ENCODE data around the gene SLFN14. TPM values are rescaled to one million over a fixed set of nuclear protein-coding genes. Genes with fewer than 3 reads are reported as not detected.
"Not testable (repeated sequence)": the region's sequence is repeated elsewhere in the genome, so short reads cannot be mapped to it uniquely, and the experiment has no call there.

SLFN14 gene
- total RNA-seq, 3 donors from 2014 or later (not counting 1 experiment from before 2014, with no cell fraction given): 0.35 to 0.47 TPM; not detected in 1

DNA sequence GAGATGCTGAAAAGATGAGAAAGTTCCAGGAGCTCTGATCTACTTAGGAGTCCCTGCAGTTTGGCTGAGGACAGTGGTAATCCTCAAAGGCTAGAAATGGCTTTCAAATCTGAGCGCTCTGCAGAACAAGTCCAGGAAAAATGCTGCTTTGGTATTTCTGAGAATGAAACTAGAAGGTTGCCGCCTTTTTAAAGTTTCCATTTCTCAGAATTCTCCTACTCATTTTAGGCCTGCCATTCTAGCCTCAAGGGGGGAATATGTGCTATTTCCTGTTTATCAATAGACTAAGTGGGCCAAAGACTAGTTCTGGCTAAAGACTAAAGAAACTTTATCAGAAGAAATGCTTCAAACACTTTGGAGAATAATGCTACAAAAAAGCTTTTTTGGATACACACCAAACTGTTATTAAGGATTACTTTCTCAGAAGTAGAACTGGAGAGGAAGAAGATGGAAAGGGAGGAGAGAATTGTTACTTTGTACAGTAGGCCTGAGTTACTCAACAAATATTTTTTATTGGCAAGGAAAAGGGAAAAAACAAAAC is 22.9 kb downstream of the SLFN14 start, which contains the start of gene SLFN12L:
SLFN12L (minus strand) TSS at position 78 of the 541 bp plus-strand sequence. CDS start 15,314 bp downstream, outside the sequence.
- DNase-seq (peak in 1 of 2 donors; percentile 63), ATAC-seq (peak in 2 of 3 donors; percentile 5 to 8)
- Mint-ChIP-seq H3K9me3 (no peaks in the 10 kb centered on the region), H3K27me3 (ENCODE audit: low read depth in 2 of 2) (no peaks in the 10 kb centered on the region), H3K36me3 (no peaks in the 10 kb centered on the region), H3K27ac (peak within 1 kb of the TSS; percentile 84 to 88), H3K4me1 (peaks cover 62 to 73% of the 10 kb centered on the region in 2 donors), H3K4me3 (peak within 1 kb of the TSS; percentile 90)
- Histone ChIP-seq H3K36me3 (ENCODE audit: control insufficient read depth, insufficient read depth, low read length) (no peaks in the 10 kb centered on the region), H3K4me3 (ENCODE audit: low read length) (peak within 1 kb of the TSS; percentile 57), H3K27ac (ENCODE audit: low read length) (peak within 1 kb of the TSS; percentile 90), H3K27me3 (ENCODE audit: control insufficient read depth, insufficient read depth, low read length) (no peaks in the 10 kb centered on the region), H3K9me3 (ENCODE audit: control insufficient read depth, insufficient read depth, low read length) (no peaks in the 10 kb centered on the region), H3K4me1 (ENCODE audit: control insufficient read depth, insufficient read depth, low read length) (peaks cover 46% of the 10 kb centered on the region)
- TF ChIP-seq, protein P1, sequence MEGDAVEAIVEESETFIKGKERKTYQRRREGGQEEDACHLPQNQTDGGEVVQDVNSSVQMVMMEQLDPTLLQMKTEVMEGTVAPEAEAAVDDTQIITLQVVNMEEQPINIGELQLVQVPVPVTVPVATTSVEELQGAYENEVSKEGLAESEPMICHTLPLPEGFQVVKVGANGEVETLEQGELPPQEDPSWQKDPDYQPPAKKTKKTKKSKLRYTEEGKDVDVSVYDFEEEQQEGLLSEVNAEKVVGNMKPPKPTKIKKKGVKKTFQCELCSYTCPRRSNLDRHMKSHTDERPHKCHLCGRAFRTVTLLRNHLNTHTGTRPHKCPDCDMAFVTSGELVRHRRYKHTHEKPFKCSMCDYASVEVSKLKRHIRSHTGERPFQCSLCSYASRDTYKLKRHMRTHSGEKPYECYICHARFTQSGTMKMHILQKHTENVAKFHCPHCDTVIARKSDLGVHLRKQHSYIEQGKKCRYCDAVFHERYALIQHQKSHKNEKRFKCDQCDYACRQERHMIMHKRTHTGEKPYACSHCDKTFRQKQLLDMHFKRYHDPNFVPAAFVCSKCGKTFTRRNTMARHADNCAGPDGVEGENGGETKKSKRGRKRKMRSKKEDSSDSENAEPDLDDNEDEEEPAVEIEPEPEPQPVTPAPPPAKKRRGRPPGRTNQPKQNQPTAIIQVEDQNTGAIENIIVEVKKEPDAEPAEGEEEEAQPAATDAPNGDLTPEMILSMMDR (IDR thresholded peaks at IDR 0.05): no peak
- intact Hi-C loops (cut with micrococcal nuclease): loop anchor here (1.0 to 10.0 kb wide), 6 partner anchors 17 to 647 kb away; partner anchors contain the start of genes SLFN12 and SLFN13
- WGBS (ENCODE audit: insufficient coverage): 3% methylated on average over 2 of the region's 2 CpGs

DNA sequence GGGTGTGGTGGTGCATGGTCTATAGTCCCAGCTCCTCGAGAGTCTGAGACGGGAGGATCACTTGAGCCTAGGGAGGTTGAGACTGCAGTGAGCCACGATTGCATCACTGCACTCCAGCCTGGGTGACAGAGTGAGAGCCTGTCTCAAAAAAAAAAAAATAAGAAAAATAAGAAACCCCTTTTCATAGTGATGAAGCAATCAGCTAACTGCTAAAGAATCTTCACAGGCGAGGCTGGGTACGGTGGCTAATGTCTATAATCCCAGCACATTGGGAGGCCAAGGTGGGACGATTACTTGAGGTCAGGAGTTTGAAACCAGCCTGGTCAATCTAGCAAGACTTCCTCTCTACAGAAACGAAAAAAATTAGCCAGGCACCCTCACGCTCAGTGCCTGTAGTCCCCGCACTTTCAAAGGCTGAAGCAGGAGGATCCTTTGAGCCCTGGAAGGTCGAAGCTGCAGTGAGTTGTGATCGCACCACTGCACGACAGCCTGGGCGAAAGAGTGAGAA is 23.9 kb downstream of the SLFN14 start:
- Mint-ChIP-seq H3K9me3 (no peaks in the 10 kb centered on the region), H3K27me3 (ENCODE audit: low read depth in 2 of 2) (no peaks in the 10 kb centered on the region), H3K36me3 (no peaks in the 10 kb centered on the region), H3K27ac (peak overlapping the region; percentile 84 to 88), H3K4me1 (peaks cover 62 to 77% of the 10 kb centered on the region in 2 donors), H3K4me3 (peak overlapping the region; percentile 90)
- Histone ChIP-seq H3K4me3 (ENCODE audit: low read length) (peak overlapping the region; percentile 57), H3K4me1 (ENCODE audit: control insufficient read depth, insufficient read depth, low read length) (peaks cover 54% of the 10 kb centered on the region), H3K27me3 (ENCODE audit: control insufficient read depth, insufficient read depth, low read length) (no peaks in the 10 kb centered on the region), H3K36me3 (ENCODE audit: control insufficient read depth, insufficient read depth, low read length) (no peaks in the 10 kb centered on the region), H3K9me3 (ENCODE audit: control insufficient read depth, insufficient read depth, low read length) (no peaks in the 10 kb centered on the region), H3K27ac (ENCODE audit: low read length) (peak overlapping the region; percentile 90)
- 26% methylated on average over 13 of the region's 13 CpGs for WGBS (ENCODE audit: insufficient coverage)
- intact Hi-C loops (cut with micrococcal nuclease): loop anchor here (1.0 to 10.0 kb wide), 5 partner anchors 16 to 648 kb away; partner anchors contain the start of gene SLFN12
- DNase-seq (peak in 1 of 2 donors; percentile 46), ATAC-seq (peak; percentile 55 to 68 (median 63))
- TF ChIP-seq, protein P1 (IDR thresholded peaks at IDR 0.05): no peak

DNA sequence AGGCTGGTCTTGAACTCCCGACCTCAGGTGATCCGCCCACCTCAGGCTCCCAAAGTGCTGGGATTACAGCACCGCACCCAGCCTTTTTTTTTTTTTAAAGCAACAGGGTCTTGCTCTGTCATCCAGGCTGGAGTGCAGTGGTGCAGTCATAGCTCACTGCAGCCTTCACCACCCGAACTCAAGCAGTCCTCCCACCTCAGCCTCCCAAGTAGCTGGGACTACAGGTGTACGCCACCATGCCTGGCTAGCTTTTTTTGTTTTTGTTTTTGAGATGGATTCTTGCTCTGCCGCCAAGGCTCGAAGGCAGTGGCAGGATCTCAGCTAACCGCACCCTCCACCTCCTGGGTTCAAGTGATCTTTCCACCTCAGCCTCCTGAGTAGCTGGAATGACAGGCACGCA is 25.2 kb downstream of the SLFN14 start:
- ATAC-seq; H3K9me3 ChIP-seq (ENCODE audit: control insufficient read depth, insufficient read depth, low read length); H3K27me3 Mint-ChIP-seq (ENCODE audit: low read depth in 2 of 2); H3K36me3 ChIP-seq (ENCODE audit: control insufficient read depth, insufficient read depth, low read length); H3K27me3 ChIP-seq (ENCODE audit: control insufficient read depth, insufficient read depth, low read length); H3K9me3 Mint-ChIP-seq; H3K36me3 Mint-ChIP-seq: not testable (repeated sequence)
- H3K4me1 ChIP-seq (ENCODE audit: control insufficient read depth, insufficient read depth, low read length): peaks cover 50% of the 10 kb centered on the region
- peak overlapping the region; percentile 90 for H3K4me3 Mint-ChIP-seq
- H3K27ac ChIP-seq (ENCODE audit: low read length): peak overlapping the region; percentile 90
- 63% methylated on average over 7 of the region's 9 CpGs for WGBS (ENCODE audit: insufficient coverage)
- peak in 1 of 2 donors; percentile 19 for DNase-seq
- H3K4me1 Mint-ChIP-seq: peaks cover 61 to 78% of the 10 kb centered on the region in 2 donors
- H3K27ac Mint-ChIP-seq: peak overlapping the region; percentile 84 to 88
- H3K4me3 ChIP-seq (ENCODE audit: low read length): peak overlapping the region; percentile 57
- intact Hi-C loops (cut with micrococcal nuclease): loop anchor here (10.0 kb wide), 1 partner anchor 649 kb away; no protein-coding TSS in a partner anchor

DNA sequence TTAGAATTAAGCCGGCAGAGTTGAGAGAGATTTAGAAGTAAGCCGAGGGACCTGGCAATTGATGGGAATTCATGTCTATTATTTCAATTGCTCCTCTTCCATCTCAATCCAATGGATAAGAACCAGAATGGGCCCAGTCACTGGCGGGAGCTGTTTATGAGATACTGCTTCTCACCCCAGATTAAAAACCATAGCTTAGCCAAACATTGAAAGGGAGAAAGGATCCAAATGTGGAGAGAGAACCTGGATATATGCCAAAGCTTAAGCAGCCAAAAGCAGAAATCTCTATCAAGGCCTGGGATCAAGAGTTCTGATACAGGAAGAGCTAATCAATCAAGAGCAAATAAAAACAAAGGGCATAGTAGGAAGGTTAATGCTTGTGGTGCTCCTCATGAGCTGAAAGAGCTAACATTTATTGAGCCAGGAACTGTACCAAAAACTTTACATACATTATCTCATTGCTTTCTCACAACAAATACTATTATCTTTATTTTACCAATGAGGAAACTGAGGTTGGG is 26.0 kb downstream of the SLFN14 start:
- H3K9me3 ChIP-seq (ENCODE audit: control insufficient read depth, insufficient read depth, low read length): no peaks in the 10 kb centered on the region
- no peaks in the 10 kb centered on the region for H3K27me3 ChIP-seq (ENCODE audit: control insufficient read depth, insufficient read depth, low read length)
- H3K27me3 Mint-ChIP-seq (ENCODE audit: low read depth in 2 of 2): no peaks in the 10 kb centered on the region
- H3K4me1 ChIP-seq (ENCODE audit: control insufficient read depth, insufficient read depth, low read length): peaks cover 49% of the 10 kb centered on the region
- no peaks in the 10 kb centered on the region for H3K9me3 Mint-ChIP-seq
- 53% methylated on average over 2 of the region's 3 CpGs for WGBS (ENCODE audit: insufficient coverage)
- TF ChIP-seq, protein P1 (IDR thresholded peaks at IDR 0.05): no peak
- intact Hi-C loops (cut with micrococcal nuclease): loop anchor here (10.0 kb wide), 1 partner anchor 650 kb away; no protein-coding TSS in a partner anchor
- peak overlapping the region; percentile 84 to 88 for H3K27ac Mint-ChIP-seq
- no peaks in the 10 kb centered on the region for H3K36me3 Mint-ChIP-seq
- peak overlapping the region; percentile 57 for H3K4me3 ChIP-seq (ENCODE audit: low read length)
- DNase-seq: no peak
- H3K27ac ChIP-seq (ENCODE audit: low read length): peak overlapping the region; percentile 90
- no peaks in the 10 kb centered on the region for H3K36me3 ChIP-seq (ENCODE audit: control insufficient read depth, insufficient read depth, low read length)
- peaks cover 59 to 76% of the 10 kb centered on the region in 2 donors for H3K4me1 Mint-ChIP-seq
- no peak for ATAC-seq
- H3K4me3 Mint-ChIP-seq: peak overlapping the region; percentile 90
